T47D (cell line): ENCODE measurements around the gene HSBP1L1.

ENCODE experiments used
- DNase-seq, 2 experiments: peaks; one replicate each; pipeline versions ENCODE4 v3.0.0 to v3.0.0-alpha.2; 2011 to 2012; ENCODE audit warnings: low read depth in 1 of 2, low spot score in 1 of 2
- JUND ChIP-seq: IDR thresholded peaks from 2 replicates; pipeline ENCODE4 v1.6.1; 2012; ENCODE audit warnings: low read depth
- in situ Hi-C: cut with HindIII; loops from 2 replicates; pipeline ENCODE4 v1.10.0; 2016; ENCODE audit warnings: low sequenced_read_pairs, low pct_unique_long_range_greater_than_20kb

Gene HSBP1L1

DNA sequence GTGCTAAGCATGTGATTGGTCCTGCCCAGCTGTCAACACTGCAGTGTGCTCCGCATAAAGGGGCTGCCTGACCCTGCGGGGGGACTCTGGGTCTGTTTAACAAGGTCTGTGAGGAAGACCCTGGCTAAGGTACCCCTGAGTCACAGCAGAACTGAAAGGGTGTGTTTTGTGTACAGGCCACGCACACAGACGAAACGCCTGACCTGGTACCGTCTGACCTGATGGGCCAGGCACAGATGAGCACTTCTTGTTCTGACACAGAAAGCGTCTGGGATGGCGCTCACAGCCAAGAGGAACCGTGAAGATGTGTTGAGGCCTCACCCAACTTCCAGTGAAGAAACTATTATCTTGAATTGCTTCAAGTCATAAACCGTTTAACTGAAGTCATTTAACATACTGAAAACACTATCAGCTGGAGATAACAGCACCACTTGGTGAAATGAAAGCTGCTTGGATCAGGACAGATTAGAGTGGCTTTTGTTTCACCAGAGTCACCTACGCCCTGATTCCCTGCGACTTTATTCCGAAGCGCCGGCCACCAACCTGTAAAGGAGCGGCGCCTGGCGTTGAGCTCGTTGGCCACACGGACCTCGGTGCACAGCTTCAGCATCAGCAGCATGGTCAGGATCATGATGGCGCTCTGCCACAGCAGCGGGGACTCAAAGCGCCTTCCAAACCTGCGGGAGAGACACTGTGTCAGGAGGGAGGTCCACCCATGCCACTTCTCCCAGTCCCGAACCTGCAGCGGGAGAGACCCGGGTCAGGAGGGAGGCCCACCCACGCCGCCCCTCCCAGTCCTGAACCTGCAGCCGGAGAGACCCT is 21.4 kb upstream of the HSBP1L1 start:
- no peak for DNase-seq
- in situ Hi-C loops, result no loop called here
- TF ChIP-seq JUND, result no peak

DNA sequence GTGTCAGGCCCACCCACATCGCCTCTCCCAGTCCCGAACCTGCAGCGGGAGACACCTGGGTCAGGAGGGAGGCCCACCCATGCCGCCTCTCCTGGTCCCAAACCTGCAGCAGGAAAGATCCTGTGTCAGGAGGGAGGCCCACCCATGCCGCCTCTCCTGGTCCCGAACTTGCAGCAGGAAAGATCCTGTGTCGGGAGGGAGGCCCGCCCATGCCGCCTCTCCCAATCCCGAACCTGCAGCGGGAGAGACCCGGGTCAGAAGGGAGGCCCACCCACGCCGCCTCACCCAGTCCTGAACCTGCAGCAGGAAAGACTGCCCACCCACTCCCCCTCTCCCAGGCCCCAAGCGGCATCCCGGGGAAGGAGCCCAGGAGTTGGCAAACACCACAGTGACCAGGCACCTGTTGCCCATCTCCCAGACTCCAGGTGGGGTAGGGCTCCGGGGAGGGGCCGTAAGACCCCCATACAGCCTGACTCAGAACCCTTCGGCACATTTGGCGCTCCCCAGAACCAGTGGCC is 20.8 kb upstream of the HSBP1L1 start:
- no peak for TF ChIP-seq JUND
- no peak for DNase-seq
- in situ Hi-C loops, result no loop called here

DNA sequence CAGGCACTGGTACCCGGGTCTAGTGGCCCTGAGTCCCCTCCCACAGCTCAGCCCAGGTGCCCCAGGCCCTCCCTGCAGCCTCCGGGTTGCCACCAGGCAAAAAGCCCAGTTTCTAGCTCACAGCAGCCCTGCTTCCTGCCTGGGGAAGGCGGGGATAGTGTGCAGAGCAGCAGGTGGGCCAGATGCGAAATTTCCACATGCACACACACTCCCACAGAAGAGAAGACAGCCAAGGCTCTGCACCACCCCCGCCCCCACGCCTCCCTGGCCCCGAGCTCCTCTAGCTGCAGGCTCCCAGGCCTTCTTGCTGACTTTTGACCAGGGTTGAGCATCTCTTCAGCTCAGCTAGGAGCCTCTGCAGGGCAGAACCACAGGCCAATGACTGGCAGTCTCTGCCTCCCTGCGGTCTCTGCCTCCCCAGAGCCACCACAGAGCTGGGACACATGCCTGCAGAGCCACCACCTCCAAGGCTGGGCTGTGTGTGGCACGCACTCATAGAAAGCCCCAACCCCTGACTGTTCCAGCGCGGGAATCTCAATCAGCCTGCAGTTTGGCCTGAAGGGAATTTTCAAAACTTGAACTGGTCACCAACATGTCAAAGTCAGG is 20.2 kb upstream of the HSBP1L1 start:
- DNase-seq, result no peak
- in situ Hi-C loops, result no loop called here
- no peak for TF ChIP-seq JUND

DNA sequence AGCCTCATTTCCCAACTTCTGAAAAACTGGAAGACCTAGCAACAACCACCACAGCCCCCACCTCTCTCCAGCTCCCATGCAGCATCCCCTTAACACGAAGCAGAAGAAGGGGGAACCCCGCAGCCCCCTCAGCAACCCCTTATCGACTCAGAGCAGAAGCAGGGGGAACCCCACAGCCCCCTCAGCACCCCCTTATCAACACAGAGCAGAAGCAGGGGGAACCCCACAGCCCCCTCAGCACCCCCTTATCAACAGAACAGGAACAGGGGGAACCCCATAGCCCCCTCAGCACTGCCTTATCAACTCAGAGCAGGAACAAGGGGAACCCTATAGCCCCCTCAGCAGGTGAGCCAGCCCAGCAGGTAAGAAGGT is 19.7 kb upstream of the HSBP1L1 start:
- DNase-seq, result no peak
- in situ Hi-C loops, result no loop called here
- TF ChIP-seq JUND, result no peak

DNA sequence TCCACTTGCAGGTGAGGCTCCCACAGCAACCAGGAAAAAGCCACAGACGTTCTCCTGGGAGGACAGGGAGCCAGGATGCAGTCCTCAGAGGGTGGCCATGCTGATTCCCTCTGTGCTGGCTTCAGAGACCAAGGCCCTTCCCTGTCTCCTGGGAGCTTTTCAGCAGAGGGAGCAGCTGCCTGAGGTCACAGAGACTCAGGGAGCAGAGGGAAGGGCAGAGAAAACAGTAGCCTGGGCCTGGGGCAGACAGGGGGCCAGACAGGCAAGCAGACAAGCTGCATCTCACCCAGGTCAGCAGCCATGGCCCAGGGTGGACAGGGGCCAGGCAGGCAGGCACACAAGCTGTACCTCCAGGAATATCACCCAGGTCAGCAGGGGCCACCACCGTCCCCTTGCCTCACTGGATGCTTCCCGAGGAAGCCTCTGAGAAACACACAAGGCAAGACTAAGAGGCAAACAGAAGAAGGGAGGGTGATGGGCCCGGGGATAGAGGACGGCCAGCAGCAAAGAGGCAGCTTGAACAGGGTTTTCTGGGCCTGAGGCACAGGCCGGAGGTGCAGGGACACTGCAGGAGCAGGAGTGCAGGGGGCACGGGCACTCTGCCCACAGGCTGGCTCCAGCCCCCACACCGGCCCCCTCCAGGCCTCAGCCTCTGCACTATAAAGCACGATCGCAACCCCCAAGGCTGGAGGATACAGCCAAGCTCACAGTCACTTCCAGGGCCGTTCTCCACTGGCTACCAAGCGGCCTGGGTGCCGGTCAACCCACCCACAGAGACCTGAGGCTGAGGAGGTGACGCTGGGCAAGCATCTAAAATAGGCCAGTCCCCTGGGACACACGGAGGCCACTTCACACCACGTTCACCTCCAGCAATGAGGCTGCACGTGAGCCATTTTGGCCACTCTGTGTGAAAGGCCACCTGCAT is 19.1 kb upstream of the HSBP1L1 start:
- in situ Hi-C loops, result no loop called here
- no peak for TF ChIP-seq JUND
- no peak for DNase-seq

DNA sequence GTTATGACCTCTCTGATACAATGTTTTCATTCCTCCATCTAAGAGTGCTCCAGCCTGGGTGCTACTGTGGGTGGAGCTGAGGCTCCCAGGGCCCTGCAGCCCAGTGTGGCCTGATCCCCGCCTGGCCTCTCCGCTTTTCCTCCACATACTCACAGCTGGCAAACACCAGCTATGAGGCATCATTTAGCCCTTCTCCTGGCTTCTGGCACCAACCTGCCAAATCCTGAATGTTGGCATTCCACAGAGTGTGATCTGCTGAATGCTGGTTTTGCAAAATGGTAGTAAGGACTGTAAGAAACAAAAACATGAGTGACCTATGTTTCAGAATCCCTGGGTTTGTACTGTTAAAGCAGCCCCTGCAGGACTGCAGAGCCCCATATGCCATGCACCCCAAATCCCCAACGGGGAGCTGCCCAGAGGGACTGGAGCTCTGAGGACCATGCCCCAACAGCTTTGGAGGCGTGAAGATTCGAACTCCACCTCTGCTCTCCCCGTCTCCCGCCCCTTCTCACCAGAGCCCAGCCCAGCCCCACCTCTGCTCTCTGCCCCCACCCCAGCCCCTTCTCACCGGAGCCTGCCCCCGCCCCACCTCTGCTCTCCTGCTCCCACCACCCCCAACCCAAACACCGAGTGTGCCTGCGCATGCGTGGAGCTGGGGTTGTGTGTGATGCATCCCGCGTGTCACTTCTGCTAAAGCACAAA is 17.2 kb upstream of the HSBP1L1 start:
- DNase-seq, result peak; percentile 42 to 84
- in situ Hi-C loops, result no loop called here
- TF ChIP-seq JUND, result no peak

DNA sequence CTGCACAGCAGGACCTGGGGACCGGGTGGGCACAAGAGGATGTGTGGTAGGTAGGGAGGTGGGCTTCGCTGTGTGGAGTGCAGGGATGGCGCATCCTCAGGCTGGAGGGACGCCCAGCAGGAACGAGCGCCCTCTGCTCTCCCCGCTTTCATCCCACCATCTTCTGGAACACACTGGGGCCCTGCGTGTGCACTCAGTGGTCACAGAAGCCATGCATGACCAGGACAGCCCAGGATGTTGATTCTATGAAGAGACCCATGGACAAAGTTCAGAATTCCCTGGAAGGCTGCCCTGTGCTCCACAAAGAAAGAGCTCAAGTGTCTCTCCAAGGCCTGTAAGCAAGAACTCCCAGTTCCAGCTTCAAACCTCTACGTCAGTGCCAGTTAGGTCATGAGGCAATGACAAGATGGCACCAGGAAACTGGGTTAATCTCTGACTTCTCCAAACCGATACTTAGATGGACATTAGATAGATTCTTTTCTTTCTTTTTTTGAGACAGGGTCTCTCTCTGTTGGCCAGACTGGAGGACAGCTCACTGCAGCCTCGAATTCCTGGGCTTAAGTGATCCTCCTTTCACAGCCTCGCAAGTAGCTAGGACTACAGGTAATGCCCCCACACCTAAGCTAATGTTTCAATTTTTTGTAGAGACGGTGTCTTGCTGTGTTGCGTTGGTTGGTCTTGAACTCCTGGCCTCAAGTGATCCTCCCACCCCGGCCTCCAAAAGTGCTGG is 16.4 kb upstream of the HSBP1L1 start:
- no peak for DNase-seq
- TF ChIP-seq JUND, result no peak
- in situ Hi-C loops, result no loop called here

DNA sequence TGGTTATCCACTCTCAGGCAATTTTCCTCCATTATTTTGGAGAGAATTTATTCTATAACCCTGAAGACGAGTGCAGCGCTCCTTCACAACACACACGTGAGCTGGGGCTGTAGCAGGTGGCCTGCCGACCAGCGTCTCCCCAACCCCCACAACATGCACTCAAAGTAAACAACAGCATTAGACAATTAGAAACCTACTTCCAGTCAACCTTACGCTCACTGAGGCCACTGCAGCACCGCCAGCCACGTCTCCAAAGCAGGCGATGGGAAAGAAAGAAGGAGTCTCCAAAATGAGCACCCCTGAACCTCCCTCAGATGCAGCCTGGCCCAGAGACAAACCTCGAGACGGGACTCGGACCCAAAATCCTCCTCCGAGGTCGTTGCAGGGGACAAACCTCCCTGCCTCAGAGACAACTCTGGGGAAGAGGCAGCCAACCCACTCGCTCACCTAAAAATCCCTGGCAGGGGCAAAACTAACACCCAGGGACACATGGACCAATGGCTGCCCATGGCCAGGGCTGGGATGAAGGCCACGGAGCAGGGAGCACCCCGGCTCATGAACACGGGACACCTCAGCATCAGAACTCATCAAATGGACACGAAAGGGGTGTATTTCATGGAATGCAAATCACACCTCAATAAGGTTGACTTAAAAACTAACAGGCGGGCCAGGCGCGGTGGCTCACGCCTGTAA is 15.6 kb upstream of the HSBP1L1 start:
- in situ Hi-C loops, result no loop called here
- TF ChIP-seq JUND, result no peak
- DNase-seq, result no peak

DNA sequence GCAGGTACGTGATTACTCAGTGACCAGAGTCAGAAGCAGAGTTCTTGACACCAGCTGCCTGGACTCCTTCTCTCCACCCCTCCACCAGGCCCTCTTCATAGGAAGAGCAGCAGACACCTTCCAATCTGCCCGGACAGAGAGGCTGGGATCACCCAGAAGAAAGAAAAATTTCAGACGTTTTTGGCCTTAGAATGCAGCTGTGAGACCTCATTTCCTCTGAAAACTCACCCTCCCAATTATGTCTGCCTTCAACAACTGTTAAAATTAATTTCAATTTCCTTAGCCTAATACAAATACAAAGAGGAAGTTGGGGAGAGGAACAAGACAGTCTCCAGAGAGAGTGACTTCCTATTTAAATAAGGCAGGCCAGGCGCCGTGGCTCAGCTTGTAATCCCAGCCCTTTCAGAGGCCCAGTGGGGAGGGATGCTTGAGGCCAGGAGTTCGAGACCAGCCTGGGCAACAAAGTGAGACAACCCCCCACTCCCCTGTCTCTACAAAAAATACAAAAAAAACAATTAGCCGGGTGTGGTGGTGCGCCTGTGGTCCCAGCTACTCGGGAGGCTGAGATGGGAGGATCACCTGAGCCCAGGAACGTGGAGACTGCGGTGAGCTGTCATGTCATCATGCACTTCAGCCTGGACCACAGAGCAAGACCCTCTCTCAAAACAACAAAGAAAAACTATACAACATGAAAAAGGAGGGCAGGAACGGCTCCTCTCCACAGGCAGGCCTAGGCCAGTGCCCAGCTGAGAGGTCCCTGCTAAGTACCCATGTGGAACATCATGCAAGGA is 14.6 kb upstream of the HSBP1L1 start:
- no peak for TF ChIP-seq JUND
- in situ Hi-C loops, result no loop called here
- DNase-seq, result no peak

DNA sequence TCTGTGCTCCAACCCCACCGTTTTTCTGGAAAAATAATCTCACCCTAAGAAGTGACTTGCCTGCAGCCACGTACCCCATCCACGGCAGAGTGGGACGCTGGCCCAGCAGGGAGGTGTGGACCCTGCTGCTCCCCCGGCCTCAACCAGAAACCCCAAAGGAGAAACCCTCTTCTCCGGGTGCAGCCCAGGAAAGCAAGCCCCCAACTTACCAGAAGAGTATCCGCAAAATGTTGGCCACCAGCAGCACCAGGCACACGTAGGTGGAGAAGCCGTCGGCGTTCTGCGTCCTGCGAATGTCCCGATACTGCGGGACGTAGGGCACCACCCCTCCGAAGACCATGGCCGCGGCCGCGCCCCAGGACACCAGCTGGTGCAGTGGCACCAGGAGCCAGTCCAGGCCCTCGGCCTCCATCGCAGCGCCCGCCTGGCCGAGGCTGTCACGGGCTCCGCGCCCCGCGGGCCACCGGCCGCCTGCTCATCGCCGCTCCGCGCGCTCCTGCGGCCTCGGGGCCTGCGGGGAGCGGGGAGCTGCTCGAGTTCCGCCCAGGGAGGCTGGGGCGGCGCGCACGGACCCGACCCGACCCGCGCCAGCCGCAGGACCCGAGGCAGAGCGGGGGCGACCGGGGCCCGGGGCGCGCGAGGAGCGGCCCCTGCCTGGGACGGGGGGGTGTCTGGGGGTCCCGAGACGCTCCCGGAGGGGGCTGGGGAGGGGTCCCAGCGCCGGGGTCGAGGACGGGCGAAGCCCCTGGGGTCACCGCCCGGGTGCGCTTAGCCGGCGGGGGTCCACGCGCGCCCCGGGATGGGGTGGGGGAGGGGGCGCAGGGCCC is 13.7 kb upstream of the HSBP1L1 start:
- TF ChIP-seq JUND, result no peak
- peak in 1 of 2 experiments; percentile 30 for DNase-seq
- in situ Hi-C loops, result no loop called here
